ENCODE results near the gene AURKA.

AURKA gene

DNA sequence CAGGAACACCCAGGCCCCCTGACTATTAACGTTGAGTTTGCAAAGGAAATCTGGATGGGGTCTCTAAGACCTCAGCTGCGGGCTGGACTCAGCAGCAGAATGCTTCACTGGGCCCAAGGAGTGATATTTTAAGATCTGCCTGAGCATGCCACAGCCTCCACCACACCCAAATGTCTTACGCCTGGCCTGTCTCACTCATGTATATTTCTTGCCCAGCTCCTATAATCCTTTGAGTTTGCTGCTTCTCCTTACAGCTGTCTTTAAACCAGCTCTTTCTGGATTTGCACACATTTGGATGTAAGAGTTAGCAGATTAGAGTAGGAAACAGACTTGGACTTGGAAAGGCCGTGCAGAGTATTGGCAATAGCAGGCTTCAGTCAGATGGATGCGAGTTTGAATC lies 36.4 kb upstream of the AURKA start:
- H3K9me3 ChIP-seq (ENCODE audit: control insufficient read depth, low read length), result no peaks in the 10 kb centered on the region
- no peaks in the 10 kb centered on the region for H3K36me3 ChIP-seq (ENCODE audit: control insufficient read depth, insufficient read depth, low read length)
- TF ChIP-seq, protein P1, sequence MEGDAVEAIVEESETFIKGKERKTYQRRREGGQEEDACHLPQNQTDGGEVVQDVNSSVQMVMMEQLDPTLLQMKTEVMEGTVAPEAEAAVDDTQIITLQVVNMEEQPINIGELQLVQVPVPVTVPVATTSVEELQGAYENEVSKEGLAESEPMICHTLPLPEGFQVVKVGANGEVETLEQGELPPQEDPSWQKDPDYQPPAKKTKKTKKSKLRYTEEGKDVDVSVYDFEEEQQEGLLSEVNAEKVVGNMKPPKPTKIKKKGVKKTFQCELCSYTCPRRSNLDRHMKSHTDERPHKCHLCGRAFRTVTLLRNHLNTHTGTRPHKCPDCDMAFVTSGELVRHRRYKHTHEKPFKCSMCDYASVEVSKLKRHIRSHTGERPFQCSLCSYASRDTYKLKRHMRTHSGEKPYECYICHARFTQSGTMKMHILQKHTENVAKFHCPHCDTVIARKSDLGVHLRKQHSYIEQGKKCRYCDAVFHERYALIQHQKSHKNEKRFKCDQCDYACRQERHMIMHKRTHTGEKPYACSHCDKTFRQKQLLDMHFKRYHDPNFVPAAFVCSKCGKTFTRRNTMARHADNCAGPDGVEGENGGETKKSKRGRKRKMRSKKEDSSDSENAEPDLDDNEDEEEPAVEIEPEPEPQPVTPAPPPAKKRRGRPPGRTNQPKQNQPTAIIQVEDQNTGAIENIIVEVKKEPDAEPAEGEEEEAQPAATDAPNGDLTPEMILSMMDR (IDR thresholded peaks at IDR 0.05), result no peak
- no peaks in the 10 kb centered on the region for H3K27me3 ChIP-seq (ENCODE audit: control insufficient read depth, insufficient read depth, low read length)
- H3K4me2 ChIP-seq (ENCODE audit: low read length), result no peak overlapping the region
- no peaks in the 10 kb centered on the region for H3K79me2 ChIP-seq
- H3K9ac ChIP-seq, result no peak overlapping the region
- H3K4me3 ChIP-seq (ENCODE audit: low read depth, low read length), result no peak overlapping the region
- no peaks in the 10 kb centered on the region for H3K4me1 ChIP-seq
- H3K27ac ChIP-seq, result no peak overlapping the region
- no peak overlapping the region for H2AFZ ChIP-seq

DNA sequence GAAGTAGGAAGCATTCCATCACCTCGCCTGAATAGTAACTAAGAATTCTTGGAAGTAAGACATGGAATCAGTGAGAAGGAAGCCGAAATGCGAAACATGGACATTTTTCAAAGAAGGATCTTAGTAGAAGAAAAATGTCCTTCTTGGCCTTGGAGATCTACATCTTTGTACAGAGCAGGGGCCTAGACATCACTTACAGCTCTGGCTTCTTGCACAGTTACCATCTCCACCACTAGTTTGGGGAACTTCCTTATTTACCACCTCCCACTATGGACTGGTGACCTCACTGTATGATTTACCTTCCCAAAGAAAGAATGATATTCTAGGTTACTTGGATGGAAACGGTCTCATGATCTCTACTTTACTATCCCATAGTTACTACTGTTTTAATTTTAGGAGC lies 35.8 kb upstream of the AURKA start:
- Histone ChIP-seq H3K9me3 (ENCODE audit: control insufficient read depth, low read length) (no peaks in the 10 kb centered on the region), H3K9ac (no peak overlapping the region), H3K4me1 (no peaks in the 10 kb centered on the region), H3K27ac (no peak overlapping the region), H3K4me3 (ENCODE audit: low read depth, low read length) (no peak overlapping the region), H3K27me3 (ENCODE audit: control insufficient read depth, insufficient read depth, low read length) (no peaks in the 10 kb centered on the region), H3K79me2 (no peaks in the 10 kb centered on the region), H3K36me3 (ENCODE audit: control insufficient read depth, insufficient read depth, low read length) (no peaks in the 10 kb centered on the region), H3K4me2 (ENCODE audit: low read length) (no peak overlapping the region), H2AFZ (no peak overlapping the region)
- TF ChIP-seq, protein P1 (IDR thresholded peaks at IDR 0.05), result no peak

GRCh38 chr20:56426926-56427325 lies 34.9 kb upstream of the AURKA start:
- Histone ChIP-seq H3K36me3 (ENCODE audit: control insufficient read depth, insufficient read depth, low read length) (no peaks in the 10 kb centered on the region), H3K27me3 (ENCODE audit: control insufficient read depth, insufficient read depth, low read length) (no peaks in the 10 kb centered on the region), H3K4me1 (no peaks in the 10 kb centered on the region), H3K27ac (no peak overlapping the region), H3K79me2 (no peaks in the 10 kb centered on the region), H3K4me2 (ENCODE audit: low read length) (no peak overlapping the region), H2AFZ (no peak overlapping the region), H3K9me3 (ENCODE audit: control insufficient read depth, low read length) (no peaks in the 10 kb centered on the region), H3K9ac (no peak overlapping the region), H3K4me3 (ENCODE audit: low read depth, low read length) (no peak overlapping the region)
- TF ChIP-seq, protein P1 (IDR thresholded peaks at IDR 0.05), result no peak

- no peaks in the 10 kb centered on the region for H3K27me3 ChIP-seq (ENCODE audit: control insufficient read depth, insufficient read depth, low read length)
- H3K4me1 ChIP-seq, result no peaks in the 10 kb centered on the region
- H3K79me2 ChIP-seq, result no peaks in the 10 kb centered on the region
- no peak overlapping the region for H2AFZ ChIP-seq
- no peak overlapping the region for H3K4me2 ChIP-seq (ENCODE audit: low read length)
- no peaks in the 10 kb centered on the region for H3K9me3 ChIP-seq (ENCODE audit: control insufficient read depth, low read length)
- no peak overlapping the region for H3K27ac ChIP-seq
- no peak overlapping the region for H3K4me3 ChIP-seq (ENCODE audit: low read depth, low read length)
- no peaks in the 10 kb centered on the region for H3K36me3 ChIP-seq (ENCODE audit: control insufficient read depth, insufficient read depth, low read length)
- TF ChIP-seq, protein P1 (IDR thresholded peaks at IDR 0.05), result no peak
- no peak overlapping the region for H3K9ac ChIP-seq
These were observed 34.0 kb upstream of the AURKA start for GRCh38 chr20:56426026-56426425.

DNA sequence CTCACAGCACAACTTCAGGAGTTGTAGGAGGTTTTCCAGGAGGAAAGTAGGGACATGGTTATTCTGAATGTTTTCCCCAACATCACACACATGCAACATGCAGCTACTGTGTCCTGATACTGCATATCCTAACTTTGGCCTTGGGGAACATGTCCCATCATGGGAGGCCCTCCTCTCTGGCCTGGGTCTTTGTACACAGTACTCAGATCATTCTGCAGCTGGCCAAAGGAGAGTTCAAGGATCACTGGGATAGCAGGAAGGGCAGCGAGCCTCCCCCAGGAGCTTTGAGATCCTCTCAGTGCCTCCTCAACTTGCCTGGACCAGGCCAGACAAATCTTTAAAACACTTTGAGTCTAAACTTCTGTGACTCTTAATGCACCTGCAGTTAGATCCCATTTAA lies 32.9 kb upstream of the AURKA start:
- H3K36me3 ChIP-seq (ENCODE audit: control insufficient read depth, insufficient read depth, low read length), result no peaks in the 10 kb centered on the region
- H3K4me2 ChIP-seq (ENCODE audit: low read length), result no peak overlapping the region
- H3K27ac ChIP-seq, result no peak overlapping the region
- no peaks in the 10 kb centered on the region for H3K9me3 ChIP-seq (ENCODE audit: control insufficient read depth, low read length)
- H3K27me3 ChIP-seq (ENCODE audit: control insufficient read depth, insufficient read depth, low read length), result no peaks in the 10 kb centered on the region
- H3K9ac ChIP-seq, result no peak overlapping the region
- H2AFZ ChIP-seq, result no peak overlapping the region
- H3K4me3 ChIP-seq (ENCODE audit: low read depth, low read length), result no peak overlapping the region
- no peaks in the 10 kb centered on the region for H3K4me1 ChIP-seq
- TF ChIP-seq, protein P1 (IDR thresholded peaks at IDR 0.05), result no peak
- no peaks in the 10 kb centered on the region for H3K79me2 ChIP-seq
